OCI-LY1 (cell line): ENCODE data around the gene MCC.
A peak's percentile ranks its signal among the peaks of the same experiment; 100 is the strongest.
"Not testable (repeated sequence)": the region's sequence is repeated elsewhere in the genome, so short reads cannot be mapped to it uniquely, and the experiment has no call there.

Experiments
- H2AFZ ChIP-seq: fragments of 200-600 bp; sonication (generic), shearing (Covaris generic); 2 replicates; pipeline ENCODE4 v1.6.0; 2014; ENCODE audit warnings: antibody characterized with exemption, mild to moderate bottlenecking, low read length
- H3F3A ChIP-seq: fragments of 200-600 bp; sonication (generic), shearing (Covaris generic); 2 replicates; pipeline ENCODE4 v1.6.0; 2014; ENCODE audit warnings: mild to moderate bottlenecking, antibody characterized with exemption, low read length, moderate library complexity; ENCODE audit not compliant: insufficient read depth
- H3K27ac ChIP-seq: fragments of 200-600 bp; sonication (generic); 2 replicates; pipeline ENCODE4 v1.5.1; 2014; ENCODE audit warnings: low read length, mixed run types, mild to moderate bottlenecking, low read depth; ENCODE audit not compliant: poor library complexity, severe bottlenecking
- H3K27me3 ChIP-seq: fragments of 200-600 bp; sonication (generic); 2 replicates; pipeline ENCODE4 v1.6.0; 2014; ENCODE audit warnings: antibody characterized with exemption, mild to moderate bottlenecking, low read length, moderate library complexity; ENCODE audit not compliant: insufficient read depth
- H3K36me3 ChIP-seq: fragments of 200-600 bp; sonication (generic); 2 replicates; pipeline ENCODE4 v1.6.1; 2014; ENCODE audit warnings: mild to moderate bottlenecking, antibody characterized with exemption, low read length, moderate library complexity, mixed read lengths; ENCODE audit not compliant: insufficient read depth
- H3K4me1 ChIP-seq: fragments of 200-600 bp; sonication (generic); 2 replicates; pipeline ENCODE4 v1.5.1; 2014; ENCODE audit warnings: mild to moderate bottlenecking, low read length, moderate library complexity; ENCODE audit not compliant: insufficient read depth, severe bottlenecking
- H3K4me2 ChIP-seq: fragments of 200-600 bp; sonication (generic), shearing (Covaris generic); 2 replicates; pipeline ENCODE4 v1.6.1; 2014; ENCODE audit warnings: low read length
- H3K4me3 ChIP-seq: fragments of 200-600 bp; sonication (generic); 2 replicates; pipeline ENCODE4 v1.5.1; 2014; ENCODE audit warnings: low read length, low read depth, mild to moderate bottlenecking, mixed read lengths; ENCODE audit not compliant: poor library complexity, severe bottlenecking
- H3K79me2 ChIP-seq: fragments of 200-600 bp; shearing (Covaris generic); 2 replicates; pipeline ENCODE4 v1.6.1; 2016; ENCODE audit warnings: mixed run types, low read length, mixed read lengths; ENCODE audit not compliant: insufficient read depth
- H3K9ac ChIP-seq: fragments of 200-600 bp; sonication (generic), shearing (Covaris generic); 2 replicates; pipeline ENCODE4 v1.6.1; 2014; ENCODE audit warnings: mild to moderate bottlenecking, low read length, mixed read lengths
- H3K9me2 ChIP-seq: fragments of 200-600 bp; sonication (generic), shearing (Covaris generic); 2 replicates; pipeline ENCODE4 v1.6.1; 2014; ENCODE audit warnings: low read depth, mild to moderate bottlenecking, low read length, mixed read lengths
- H3K9me3 ChIP-seq: fragments of 200-600 bp; shearing (Covaris generic); 2 replicates; pipeline ENCODE4 v1.6.1; 2014; ENCODE audit warnings: low read length, mixed read lengths
- H4K20me1 ChIP-seq: fragments of 200-600 bp; sonication (generic), shearing (Covaris generic); 2 replicates; pipeline ENCODE4 v1.6.0; 2016; ENCODE audit warnings: mild to moderate bottlenecking, low read length; ENCODE audit not compliant: insufficient read depth
- EZH2 ChIP-seq: fragments of 200-600 bp; sonication (generic), shearing (Covaris generic); IDR thresholded peaks from 2 replicates; pipeline ENCODE4 v1.8.0; 2017; ENCODE audit warnings: borderline replicate concordance, mixed run types, mild to moderate bottlenecking, antibody characterized with exemption, low read length, moderate library complexity, mixed read lengths
- TF ChIP-seq, protein P1 (sequence below): fragments of 200-600 bp; sonication (generic), shearing (Covaris generic); IDR thresholded peaks from 2 replicates; pipeline ENCODE4 v1.5.1; 2017; ENCODE audit warnings: mild to moderate bottlenecking, antibody characterized with exemption, low read length, moderate library complexity, mixed read lengths

The MCC gene

GRCh38 chr5:113075019-113075418 lies 413.2 kb downstream of the MCC start:
- Histone ChIP-seq H3K9me3 (no peaks in the 10 kb centered on the region), H3K27me3 (no peaks in the 10 kb centered on the region), H3K36me3 (no peaks in the 10 kb centered on the region), H3K4me2 (no peak overlapping the region), H3K4me1 (no peaks in the 10 kb centered on the region), H3K4me3 (no peak overlapping the region), H3F3A (no peaks in the 10 kb centered on the region), H4K20me1 (no peaks in the 10 kb centered on the region), H3K9ac (no peak overlapping the region), H3K79me2 (no peaks in the 10 kb centered on the region), H2AFZ (no peak overlapping the region), H3K9me2 (no peaks in the 10 kb centered on the region), H3K27ac (no peak overlapping the region)
- TF ChIP-seq, protein P1, sequence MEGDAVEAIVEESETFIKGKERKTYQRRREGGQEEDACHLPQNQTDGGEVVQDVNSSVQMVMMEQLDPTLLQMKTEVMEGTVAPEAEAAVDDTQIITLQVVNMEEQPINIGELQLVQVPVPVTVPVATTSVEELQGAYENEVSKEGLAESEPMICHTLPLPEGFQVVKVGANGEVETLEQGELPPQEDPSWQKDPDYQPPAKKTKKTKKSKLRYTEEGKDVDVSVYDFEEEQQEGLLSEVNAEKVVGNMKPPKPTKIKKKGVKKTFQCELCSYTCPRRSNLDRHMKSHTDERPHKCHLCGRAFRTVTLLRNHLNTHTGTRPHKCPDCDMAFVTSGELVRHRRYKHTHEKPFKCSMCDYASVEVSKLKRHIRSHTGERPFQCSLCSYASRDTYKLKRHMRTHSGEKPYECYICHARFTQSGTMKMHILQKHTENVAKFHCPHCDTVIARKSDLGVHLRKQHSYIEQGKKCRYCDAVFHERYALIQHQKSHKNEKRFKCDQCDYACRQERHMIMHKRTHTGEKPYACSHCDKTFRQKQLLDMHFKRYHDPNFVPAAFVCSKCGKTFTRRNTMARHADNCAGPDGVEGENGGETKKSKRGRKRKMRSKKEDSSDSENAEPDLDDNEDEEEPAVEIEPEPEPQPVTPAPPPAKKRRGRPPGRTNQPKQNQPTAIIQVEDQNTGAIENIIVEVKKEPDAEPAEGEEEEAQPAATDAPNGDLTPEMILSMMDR: no peak
- TF ChIP-seq EZH2: no peak

- not testable (repeated sequence) for H3K27me3 ChIP-seq, H3K9me3 ChIP-seq, H3K9ac ChIP-seq, H3K36me3 ChIP-seq, H3K4me1 ChIP-seq, H3F3A ChIP-seq, H4K20me1 ChIP-seq, H3K9me2 ChIP-seq, H3K4me2 ChIP-seq, H3K79me2 ChIP-seq, H2AFZ ChIP-seq, H3K4me3 ChIP-seq, H3K27ac ChIP-seq
- TF ChIP-seq, protein P1: 0 out of 2 replicates have a peak, but pooled peaks have one; percentile 4
These were observed 414.6 kb downstream of the MCC start for GRCh38 chr5:113073629-113074034.

DNA sequence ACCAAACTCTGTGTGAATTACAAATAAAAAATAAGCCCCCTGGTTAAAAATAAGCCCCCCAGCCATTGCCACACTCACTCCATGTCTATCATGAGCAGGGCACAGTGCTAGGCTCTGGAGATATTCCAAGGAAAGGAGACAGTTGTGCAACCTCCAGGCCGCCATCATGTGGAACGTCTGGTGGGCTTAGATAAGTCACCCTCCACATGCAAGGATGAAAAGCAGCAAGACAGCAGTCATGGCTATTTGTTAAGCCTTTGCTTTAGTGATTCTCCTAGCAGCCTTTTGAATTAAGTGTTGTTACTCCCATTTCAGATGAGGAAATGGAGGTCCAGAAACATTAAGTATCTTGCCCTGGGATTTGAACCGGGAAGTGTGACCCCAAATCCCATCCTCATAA lies 416.9 kb downstream of the MCC start:
- Histone ChIP-seq H3K4me3 (no peak overlapping the region), H3K79me2 (no peaks in the 10 kb centered on the region), H3K4me2 (no peak overlapping the region), H3K36me3 (no peaks in the 10 kb centered on the region), H3F3A (no peaks in the 10 kb centered on the region), H3K27ac (no peak overlapping the region), H3K27me3 (no peaks in the 10 kb centered on the region), H3K9me3 (no peaks in the 10 kb centered on the region), H3K4me1 (no peaks in the 10 kb centered on the region), H3K9ac (no peak overlapping the region), H3K9me2 (no peaks in the 10 kb centered on the region), H4K20me1 (no peaks in the 10 kb centered on the region), H2AFZ (no peak overlapping the region)
- TF ChIP-seq, protein P1: no peak
- no peak for TF ChIP-seq EZH2
